SK-N-SH (cell line): ENCODE data around the gene MBTPS1. TPM values are rescaled to one million over a fixed set of nuclear protein-coding genes. Genes with fewer than 3 reads are reported as not detected.

Experiments used
- CTCF ChIA-PET: fragments of 300-600, 350-600 bp; formaldehyde crosslinking; extraction: SDS; loops from one replicate; lab custom pipeline; 2021; lab: Yijun Ruan, JAX
- POLR2A ChIA-PET: fragments of 350-600 bp; sonication (Branson Sonifier 250); formaldehyde crosslinking; extraction: SDS; loops from one replicate; lab custom pipeline; 2020; ENCODE audit warnings: antibody characterized with exemption, inconsistent platforms; lab: Yijun Ruan, JAX
- DNase-seq: peaks from one replicate; pipeline ENCODE4 v3.0.0; 2012
- H2AFZ ChIP-seq: fragments of 200-600 bp; sonication (generic); 2 replicates; pipeline ENCODE4 v1.8.1; 2016; ENCODE audit warnings: antibody characterized with exemption, mild to moderate bottlenecking, low read depth
- H3F3A ChIP-seq: fragments of 200-600 bp; sonication (generic); replicated peaks from 2 replicates; pipeline ENCODE3; 2016; ENCODE audit warnings: antibody characterized with exemption, mild to moderate bottlenecking; ENCODE audit not compliant: insufficient read depth
- H3K27ac ChIP-seq, 2 experiments: fragments of 200-500 bp in 1 of 2; fragments of 200-600 bp in 1 of 2; sonication (Bioruptor generic) in 1 of 2; sonication (generic), shearing (Covaris generic) in 1 of 2; 2 replicates each; pipeline versions ENCODE4 v1.5.1 to v1.6.1; 2014 to 2016; ENCODE audit warnings: low read depth in 2 of 2, inconsistent platforms in 1 of 2, low read length in 1 of 2, mild to moderate bottlenecking in 1 of 2, mixed read lengths in 1 of 2
- H3K27me3 ChIP-seq: fragments of 200-600 bp; sonication (generic), shearing (Covaris generic); 2 replicates; pipeline ENCODE4 v1.6.1; 2016; ENCODE audit warnings: mixed run types; ENCODE audit not compliant: insufficient read depth
- H3K36me3 ChIP-seq, 2 experiments: fragments of 200-500 bp in 1 of 2; fragments of 200-600 bp in 1 of 2; sonication (Bioruptor generic) in 1 of 2; sonication (generic) in 1 of 2; replicated peaks in 1 of 2; 2 replicates each; pipeline versions ENCODE3 to v1.5.1; 2014 to 2016; ENCODE audit warnings: low read length in 1 of 2, mild to moderate bottlenecking in 1 of 2; ENCODE audit not compliant: insufficient read depth in 2 of 2, control insufficient read depth in 1 of 2
- H3K4me1 ChIP-seq, 2 experiments: fragments of 200-500 bp in 1 of 2; fragments of 200-600 bp in 1 of 2; sonication (Bioruptor generic) in 1 of 2; sonication (generic), shearing (Covaris generic) in 1 of 2; 2 replicates each; pipeline versions ENCODE4 v1.5.1 to v1.6.1; 2014 to 2016; ENCODE audit warnings: low read depth in 1 of 2, low read length in 1 of 2, mixed run types in 1 of 2; ENCODE audit not compliant: insufficient read depth in 2 of 2, control insufficient read depth in 1 of 2
- H3K4me2 ChIP-seq: fragments of 200-600 bp; sonication (generic), shearing (Covaris generic); 2 replicates; pipeline ENCODE4 v1.6.1; 2017; ENCODE audit warnings: mixed run types
- H3K4me3 ChIP-seq, 2 experiments: fragments of 200-500 bp in 1 of 2; fragments of 200-600 bp in 1 of 2; sonication (Bioruptor generic) in 1 of 2; sonication (generic), shearing (Covaris generic) in 1 of 2; 2 replicates each; pipeline versions ENCODE4 v1.5.1 to v1.8.1; 2014 to 2016; ENCODE audit warnings: low read depth in 2 of 2, inconsistent platforms in 1 of 2, low read length in 1 of 2, mild to moderate bottlenecking in 1 of 2, mixed read lengths in 1 of 2, moderate library complexity in 1 of 2
- H3K79me2 ChIP-seq: fragments of 200-600 bp; sonication (generic); 2 replicates; pipeline ENCODE4 v1.8.1; 2017; ENCODE audit warnings: mild to moderate bottlenecking; ENCODE audit not compliant: insufficient read depth
- H3K9ac ChIP-seq: fragments of 200-600 bp; sonication (generic); 2 replicates; pipeline ENCODE4 v1.6.1; 2017; ENCODE audit warnings: mixed run types
- H3K9me2 ChIP-seq: fragments of 200-600 bp; sonication (generic); 2 replicates; pipeline ENCODE4 v1.6.1; 2017; ENCODE audit warnings: mixed run types
- H3K9me3 ChIP-seq: fragments of 200-600 bp; sonication (generic); 2 replicates; pipeline ENCODE4 v1.6.1; 2017; ENCODE audit warnings: mixed run types, mild to moderate bottlenecking, moderate library complexity
- H4K20me1 ChIP-seq: fragments of 200-600 bp; sonication (generic); 2 replicates; pipeline ENCODE4 v1.6.1; 2017; ENCODE audit warnings: mild to moderate bottlenecking, mixed run types; ENCODE audit not compliant: insufficient read depth
- CHD2 ChIP-seq: fragments of 150-350 bp; IDR thresholded peaks from 2 replicates; pipeline ENCODE4 v1.6.1; 2018; ENCODE audit warnings: low read length; ENCODE audit not compliant: partially characterized antibody
- ELF1 ChIP-seq: IDR thresholded peaks from 2 replicates; pipeline ENCODE4 v1.4.0; 2012
- EP300 ChIP-seq, 2 experiments: IDR thresholded peaks; 2 replicates each; pipeline versions ENCODE4 v1.4.0 to v1.6.1; 2012; ENCODE audit warnings: borderline replicate concordance in 1 of 2, low read depth in 1 of 2, low read length in 1 of 2
- EZH2phosphoT487 ChIP-seq: fragments of 200-600 bp; sonication (generic); IDR thresholded peaks from 2 replicates; pipeline ENCODE4 v1.6.1; 2017; ENCODE audit warnings: low read depth, mixed run types, mild to moderate bottlenecking, antibody characterized with exemption, moderate library complexity, borderline replicate concordance
- FOSL2 ChIP-seq: IDR thresholded peaks from 2 replicates; pipeline ENCODE4 v1.4.0; 2012; ENCODE audit warnings: low read depth, mild to moderate bottlenecking, moderate library complexity, borderline replicate concordance
- FOXJ3 ChIP-seq: sonication (generic); formaldehyde crosslinking; IDR thresholded peaks from 2 replicates; pipeline ENCODE4 v1.5.1; 2020; ENCODE audit warnings: mild to moderate bottlenecking, missing genetic modification reagents
- FOXM1 ChIP-seq: IDR thresholded peaks from 2 replicates; pipeline ENCODE4 v1.4.0; 2012; ENCODE audit warnings: low read depth, mild to moderate bottlenecking
- GABPA ChIP-seq: IDR thresholded peaks from 2 replicates; pipeline ENCODE4 v1.4.0; 2012; ENCODE audit warnings: low read depth, mild to moderate bottlenecking
- JUND ChIP-seq: IDR thresholded peaks from 2 replicates; pipeline ENCODE4 v1.4.0; 2012
- MEF2A ChIP-seq: IDR thresholded peaks from 2 replicates; pipeline ENCODE4 v1.4.0; 2012; ENCODE audit warnings: low read depth, borderline replicate concordance
- MXI1 ChIP-seq: IDR thresholded peaks from 2 replicates; pipeline ENCODE4 v1.6.1; 2012; ENCODE audit warnings: mild to moderate bottlenecking, low read depth, low read length, improper control_type of control experiment
- NFIC ChIP-seq: IDR thresholded peaks from 2 replicates; pipeline ENCODE4 v1.4.0; 2012; ENCODE audit warnings: borderline replicate concordance
- NRF1 ChIP-seq: IDR thresholded peaks from 2 replicates; pipeline ENCODE4 v1.6.1; 2012; ENCODE audit warnings: low read depth, mild to moderate bottlenecking, low read length
- PBX3 ChIP-seq: IDR thresholded peaks from 2 replicates; pipeline ENCODE4; 2012
- RAD21 ChIP-seq: IDR thresholded peaks from 2 replicates; pipeline ENCODE4 v1.6.1; 2012; ENCODE audit warnings: mild to moderate bottlenecking, low read length
- RCOR1 ChIP-seq: fragments of 150-350 bp; IDR thresholded peaks from 2 replicates; pipeline ENCODE4 v1.6.1; 2017; ENCODE audit warnings: antibody characterized with exemption, low read length
- RXRA ChIP-seq: IDR thresholded peaks from 2 replicates; pipeline ENCODE4 v1.4.0; 2012; ENCODE audit warnings: low read depth, mild to moderate bottlenecking, borderline replicate concordance
- SIN3A ChIP-seq: IDR thresholded peaks from 2 replicates; pipeline ENCODE4 v1.6.1; 2012; ENCODE audit warnings: low read depth, mild to moderate bottlenecking, low read length, moderate library complexity, borderline replicate concordance
- SMC3 ChIP-seq: IDR thresholded peaks from 2 replicates; pipeline ENCODE4 v1.6.1; 2012; ENCODE audit warnings: low read depth, low read length, improper control_type of control experiment
- TEAD4 ChIP-seq: IDR thresholded peaks from 2 replicates; pipeline ENCODE4 v1.4.0; 2012; ENCODE audit warnings: mild to moderate bottlenecking, borderline replicate concordance; ENCODE audit not compliant: insufficient read depth
- YY1 ChIP-seq: IDR thresholded peaks from 2 replicates; pipeline ENCODE4 v1.4.0; 2012; ENCODE audit warnings: low read depth, mild to moderate bottlenecking
- WGBS: methylation state at CpG from one replicate; pipeline ENCODE4 v1.1.6; 2017; ENCODE audit warnings: low lambda C conversion rate; 5-methylcytosine and 5-hydroxymethylcytosine counted together
- polyA plus RNA-seq, 3 experiments: library from polyadenylated mRNA; depleted of rRNA; stranded (reverse); fragments of >200 nt; gene quantifications; 2 replicates each; pipeline ENCODE4 v1.2.3, GENCODE V29; 2012
- TF ChIP-seq, protein P1 (sequence below): fragments of 150-350 bp; IDR thresholded peaks from 2 replicates; pipeline ENCODE4 v1.6.1; 2016; ENCODE audit warnings: mild to moderate bottlenecking, low read depth, low read length
- TF ChIP-seq, protein P2 (sequence below): IDR thresholded peaks from 2 replicates; pipeline ENCODE4 v1.4.0; 2012; ENCODE audit warnings: low read depth

Gene MBTPS1
- polyA plus RNA-seq, 1 of the 3 experiments (the other 2 are of a cell fraction) = 84.9 TPM

DNA sequence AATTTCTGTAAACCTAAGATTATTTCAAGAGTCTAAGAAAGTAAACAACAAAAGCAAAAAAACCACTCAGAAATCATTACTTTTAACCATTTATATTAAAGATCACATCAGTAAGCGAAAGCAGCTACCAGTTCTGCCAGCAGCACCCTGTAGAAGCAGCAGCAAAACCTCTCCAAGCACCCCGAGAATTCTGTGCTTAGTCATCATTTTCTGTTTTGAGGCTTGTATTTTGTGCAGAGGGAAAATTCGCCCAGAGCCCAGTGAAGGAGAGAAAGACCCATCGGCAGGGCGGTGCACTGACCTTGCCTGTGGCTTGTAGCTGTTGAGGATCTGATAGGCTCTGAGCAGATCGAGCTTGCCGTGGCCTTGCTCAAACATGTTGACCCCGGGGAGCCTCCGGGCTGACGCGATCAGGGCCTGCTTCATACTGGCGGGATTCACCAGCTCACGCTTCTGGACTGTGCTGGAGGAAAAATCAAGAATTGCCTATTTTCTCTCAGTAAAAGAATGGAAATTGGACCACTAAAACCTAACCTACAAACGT lies 35.2 kb downstream of the MBTPS1 start:
- Histone ChIP-seq H3K4me3 (no peak overlapping the region), H3K27me3 (no peaks in the 10 kb centered on the region), H3K9ac (no peak overlapping the region)

GRCh38 chr16:84080813-84081212 lies 35.9 kb downstream of the MBTPS1 start:
- H3K9ac ChIP-seq = no peak overlapping the region
- H3K36me3 ChIP-seq = peaks cover 38 to 72% of the 10 kb centered on the region in 2 experiments
- no peak for DNase-seq
- no peaks in the 10 kb centered on the region for H3K9me2 ChIP-seq
- ChIA-PET CTCF (interaction anchor here (0.8 to 14.3 kb wide), 8 partner anchors 15 to 539 kb away, joined by 3 to 163 read pairs (median 8); partner anchors contain the start of gene TAF1C), POLR2A (no interaction called here)
- no peaks in the 10 kb centered on the region for H3K4me1 ChIP-seq
- H3F3A ChIP-seq = no peaks in the 10 kb centered on the region
- H3K9me3 ChIP-seq = no peaks in the 10 kb centered on the region
- H3K4me3 ChIP-seq = no peak overlapping the region
- no peak overlapping the region for H3K27ac ChIP-seq
- no peak overlapping the region for H3K4me2 ChIP-seq
- peaks cover 17% of the 10 kb centered on the region for H3K79me2 ChIP-seq
- H3K27me3 ChIP-seq = no peaks in the 10 kb centered on the region
- no peak overlapping the region for H2AFZ ChIP-seq
- 89% methylated on average over 6 of the region's 6 CpGs for WGBS
- 0 out of 2 replicates have a peak, but pooled peaks cover 6% of the 10 kb centered on the region for H4K20me1 ChIP-seq
- no peak for TF ChIP-seq ELF1
- TF ChIP-seq EP300 (IDR thresholded peaks at IDR 0.05; ENCODE audit: borderline replicate concordance in 1 of 2, low read depth in 1 of 2, low read length in 1 of 2) = no peak
- TF ChIP-seq NRF1 = no peak
- no peak for TF ChIP-seq RXRA
- no peak for TF ChIP-seq TEAD4
- TF ChIP-seq FOXM1 = no peak
- no peak for TF ChIP-seq JUND
- no peak for TF ChIP-seq SMC3
- TF ChIP-seq RAD21 = no peak
- TF ChIP-seq EZH2phosphoT487 = no peak
- no peak for TF ChIP-seq SIN3A
- TF ChIP-seq PBX3 = no peak
- TF ChIP-seq, protein P1, sequence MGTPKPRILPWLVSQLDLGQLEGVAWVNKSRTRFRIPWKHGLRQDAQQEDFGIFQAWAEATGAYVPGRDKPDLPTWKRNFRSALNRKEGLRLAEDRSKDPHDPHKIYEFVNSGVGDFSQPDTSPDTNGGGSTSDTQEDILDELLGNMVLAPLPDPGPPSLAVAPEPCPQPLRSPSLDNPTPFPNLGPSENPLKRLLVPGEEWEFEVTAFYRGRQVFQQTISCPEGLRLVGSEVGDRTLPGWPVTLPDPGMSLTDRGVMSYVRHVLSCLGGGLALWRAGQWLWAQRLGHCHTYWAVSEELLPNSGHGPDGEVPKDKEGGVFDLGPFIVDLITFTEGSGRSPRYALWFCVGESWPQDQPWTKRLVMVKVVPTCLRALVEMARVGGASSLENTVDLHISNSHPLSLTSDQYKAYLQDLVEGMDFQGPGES = no peak
- TF ChIP-seq FOSL2 = no peak

More for the DNA sequence above, 35.2 kb downstream of the MBTPS1 start:
- Histone ChIP-seq H3K9me2 (no peaks in the 10 kb centered on the region), H3K36me3 (peaks cover 40 to 73% of the 10 kb centered on the region in 2 experiments), H2AFZ (no peak overlapping the region), H3K4me1 (no peaks in the 10 kb centered on the region), H3K79me2 (peaks cover 17% of the 10 kb centered on the region), H3F3A (no peaks in the 10 kb centered on the region), H3K4me2 (no peak overlapping the region), H4K20me1 (0 out of 2 replicates have a peak, but pooled peaks cover 6% of the 10 kb centered on the region), H3K27ac (no peak overlapping the region), H3K9me3 (no peaks in the 10 kb centered on the region)
- TF ChIP-seq RCOR1 (no peak), YY1 (no peak), FOXM1 (no peak), GABPA (no peak), NFIC (no peak), EP300 (IDR thresholded peaks at IDR 0.05; ENCODE audit: borderline replicate concordance in 1 of 2, low read depth in 1 of 2, low read length in 1 of 2) (no peak), PBX3 (no peak), CHD2 (no peak), MEF2A (no peak), RXRA (no peak), JUND (no peak), FOXJ3 (CRISPR knock-in tag) (no peak), RAD21 (no peak), MXI1 (no peak)
- TF ChIP-seq, protein P2, sequence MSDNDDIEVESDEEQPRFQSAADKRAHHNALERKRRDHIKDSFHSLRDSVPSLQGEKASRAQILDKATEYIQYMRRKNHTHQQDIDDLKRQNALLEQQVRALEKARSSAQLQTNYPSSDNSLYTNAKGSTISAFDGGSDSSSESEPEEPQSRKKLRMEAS = no peak
- TF ChIP-seq, protein P1 = no peak
- no peak for DNase-seq
- WGBS = 90% methylated on average over 13 of the region's 14 CpGs
- CTCF ChIA-PET = interaction anchor here (0.8 to 14.3 kb wide), 6 partner anchors 14 to 255 kb away, joined by 3 to 163 read pairs (median 9); partner anchors contain the start of gene TAF1C
- POLR2A ChIA-PET = no interaction called here
